SKM-1 (cell line): ENCODE results near the gene STOX1.
"Not testable (repeated sequence)": the region's sequence is repeated elsewhere in the genome, so short reads cannot be mapped to it uniquely, and the experiment has no call there.

Experiments used
- DNase-seq: peaks from one replicate; lab custom pipeline; 2025; ENCODE audit not compliant: unreplicated experiment; lab: John Stamatoyannopoulos, UW

The STOX1 gene

DNA sequence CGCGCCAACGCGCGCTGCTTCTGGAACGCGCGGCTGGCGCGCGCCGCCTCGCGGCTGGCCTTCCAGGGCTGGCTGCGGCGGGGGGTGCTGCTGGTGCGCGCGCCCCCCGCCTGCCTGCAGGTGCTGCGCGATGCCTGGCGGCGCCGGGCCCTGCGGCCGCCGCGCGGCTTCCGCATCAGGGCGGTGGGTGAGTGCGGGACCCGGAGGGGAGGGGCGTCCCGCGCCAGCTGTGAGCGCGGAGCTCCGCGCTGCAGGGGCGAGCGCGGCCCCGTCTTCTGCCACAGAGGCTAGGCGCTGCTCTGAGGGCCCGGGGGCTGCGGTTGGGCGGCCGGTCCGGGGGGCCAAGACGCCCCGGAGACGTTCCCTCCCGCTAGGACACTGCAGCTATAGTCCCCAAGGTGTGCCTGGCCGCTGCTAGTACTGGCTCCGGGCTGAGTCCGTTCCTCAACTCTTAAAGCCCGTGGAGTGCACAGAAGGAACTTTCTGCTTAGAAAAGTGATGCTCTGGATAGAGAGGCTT lies 811 bp downstream of the STOX1 start:
- not testable (repeated sequence) for DNase-seq

DNA sequence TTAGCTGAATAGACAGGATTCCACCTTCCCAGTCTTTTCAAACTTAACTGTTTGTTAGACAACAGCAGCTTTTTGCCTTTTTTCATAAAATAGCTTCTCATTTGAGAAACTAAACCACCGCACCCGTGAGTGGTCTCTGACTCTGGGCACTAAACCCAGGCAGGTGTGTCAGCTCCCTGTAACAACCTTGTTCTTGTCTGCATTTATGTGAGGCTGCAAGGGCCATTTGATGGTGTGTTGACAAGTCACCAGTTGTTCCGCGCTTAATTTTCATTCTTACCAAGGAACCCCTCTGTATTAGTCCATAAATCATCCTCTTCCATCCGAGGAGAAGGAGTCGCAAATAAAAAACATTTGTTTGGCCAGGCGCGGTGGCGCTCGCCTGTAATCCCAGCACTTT lies 1.5 kb downstream of the STOX1 start:
- no peak for DNase-seq

DNA sequence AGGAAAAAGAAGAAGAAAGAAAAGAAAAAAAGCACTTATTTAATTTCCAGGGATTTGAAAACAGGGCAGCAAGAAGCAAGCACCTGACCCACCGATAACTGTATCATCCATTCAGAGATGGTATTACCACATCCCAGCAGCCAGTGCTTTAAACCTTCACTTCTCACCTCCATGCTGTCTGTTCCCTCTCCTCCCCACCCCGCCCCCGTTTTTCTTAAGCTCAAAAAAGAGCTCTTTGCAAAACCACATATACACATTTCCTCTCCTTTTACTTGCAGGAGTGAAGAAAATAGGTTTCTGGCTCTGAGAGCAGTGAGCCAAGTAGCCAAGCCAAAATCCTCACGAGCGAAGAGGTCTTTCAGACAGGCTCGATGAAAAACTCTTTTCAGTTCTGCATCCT lies 2.2 kb downstream of the STOX1 start:
- DNase-seq = no peak

DNA sequence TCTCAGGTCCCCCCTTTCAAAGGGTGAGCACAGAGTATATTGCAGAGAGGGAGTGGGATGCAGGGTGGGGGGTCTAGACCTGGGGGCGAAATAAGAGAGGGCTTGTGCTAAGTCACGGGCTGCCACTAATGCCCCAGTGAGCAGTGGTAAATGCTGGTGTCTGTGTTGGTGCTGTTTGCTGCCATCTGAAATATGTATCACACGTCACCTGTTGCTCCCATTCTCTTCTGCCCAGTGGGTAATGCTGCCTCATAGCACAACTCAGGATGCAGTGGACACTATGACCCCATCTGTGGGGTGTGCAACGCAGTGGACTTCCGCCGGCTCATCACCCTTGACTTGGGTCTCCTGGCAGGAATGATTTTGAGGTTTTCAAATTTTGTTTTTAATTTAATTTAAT lies 2.6 kb downstream of the STOX1 start:
- DNase-seq = no peak

DNA sequence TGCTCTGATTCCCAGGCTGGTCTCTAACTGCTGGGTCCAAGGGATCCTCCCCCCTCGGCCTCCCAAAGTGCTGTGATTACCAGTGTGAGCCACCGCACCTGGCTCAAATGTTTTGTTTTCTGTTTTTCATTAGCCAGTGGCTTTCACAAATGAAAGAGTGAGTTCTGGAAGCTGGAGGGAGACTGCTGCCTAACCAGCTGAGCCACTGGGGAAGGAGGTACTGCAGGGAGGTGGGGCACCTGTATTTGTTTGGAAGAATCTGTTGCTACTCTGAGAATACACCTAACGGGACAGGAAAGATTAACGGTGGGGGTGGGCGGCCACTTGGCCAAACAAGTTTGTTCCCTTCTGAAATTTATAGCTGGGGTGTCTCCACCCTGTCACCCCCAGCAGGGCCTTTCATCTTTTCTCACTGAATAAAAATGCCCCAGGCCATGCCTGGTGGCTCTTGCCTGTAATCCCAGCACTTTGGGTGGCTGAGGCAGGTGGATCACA lies 4.7 kb downstream of the STOX1 start:
- no peak for DNase-seq

DNA sequence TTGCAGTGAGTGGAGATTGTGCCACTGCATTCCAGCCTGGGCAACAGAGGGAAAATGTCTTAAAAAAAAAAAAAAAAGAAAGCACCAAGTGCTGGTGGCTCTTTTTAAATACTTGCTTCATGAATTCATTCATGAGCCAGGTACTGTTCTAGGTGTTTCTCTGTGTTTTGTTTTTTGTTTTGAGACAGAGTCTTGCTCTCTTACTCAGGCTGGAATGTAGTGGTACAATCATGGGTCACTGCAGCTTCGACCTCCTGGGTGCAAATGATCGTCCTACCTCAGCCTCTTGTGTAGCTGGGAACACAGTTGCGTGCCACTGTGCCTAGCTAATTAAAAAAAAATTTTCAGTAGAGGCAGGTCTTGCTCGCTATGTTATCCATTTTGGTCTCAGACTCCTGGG lies 5.3 kb downstream of the STOX1 start:
- DNase-seq = no peak

DNA sequence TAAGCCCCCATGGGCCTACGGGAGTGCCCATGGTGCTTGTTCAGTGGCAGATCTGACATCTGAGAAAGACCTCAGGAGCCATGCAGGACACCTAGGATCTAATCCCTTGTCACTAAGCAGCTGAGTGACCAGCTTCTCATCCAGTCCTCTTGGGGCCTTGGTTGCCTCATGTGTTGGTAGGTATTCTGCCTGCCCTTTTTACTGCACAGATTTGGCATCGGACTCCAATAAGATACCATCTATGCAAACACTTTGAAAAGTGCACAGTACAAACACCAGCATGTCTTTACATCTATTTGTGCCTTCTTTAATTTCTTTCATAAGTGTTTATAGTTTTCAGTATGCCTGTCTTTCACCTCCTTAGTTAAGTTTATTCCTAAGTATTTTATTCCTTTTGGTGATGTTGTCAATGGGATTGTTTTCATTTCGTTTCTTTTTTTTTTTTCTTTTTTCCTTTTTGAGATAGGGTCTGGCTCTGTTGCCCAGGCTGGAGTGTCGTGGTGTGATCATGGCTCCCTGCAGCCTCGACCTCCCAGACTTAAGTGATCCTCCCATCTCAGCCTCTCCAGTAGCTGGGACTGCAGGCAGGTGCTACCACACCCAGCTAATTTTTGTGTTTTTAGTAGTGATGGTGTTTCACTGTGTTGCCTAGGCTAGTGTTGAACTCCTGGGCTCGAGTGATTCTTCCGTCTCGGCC lies 10.4 kb downstream of the STOX1 start:
- DNase-seq = no peak

DNA sequence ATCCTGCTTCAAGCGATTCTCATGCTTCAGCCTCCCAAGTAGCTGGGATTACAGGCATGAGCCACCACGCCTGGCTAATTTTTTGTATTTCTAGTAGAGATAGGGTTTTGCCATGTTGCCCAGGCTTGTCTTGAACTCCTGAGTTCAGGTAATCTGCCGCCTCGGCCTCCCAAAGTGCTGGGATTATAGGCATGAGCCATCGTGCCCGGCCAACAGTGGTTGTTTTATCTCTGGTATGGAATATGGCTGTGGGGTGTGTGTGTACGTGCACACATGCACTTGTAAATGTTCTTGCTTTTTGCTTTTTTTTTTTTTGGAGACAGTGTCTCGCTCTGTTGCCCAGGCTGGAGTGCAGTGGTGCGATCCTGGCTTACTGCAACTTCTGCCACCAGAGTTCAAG lies 13.3 kb downstream of the STOX1 start:
- DNase-seq = not testable (repeated sequence)

DNA sequence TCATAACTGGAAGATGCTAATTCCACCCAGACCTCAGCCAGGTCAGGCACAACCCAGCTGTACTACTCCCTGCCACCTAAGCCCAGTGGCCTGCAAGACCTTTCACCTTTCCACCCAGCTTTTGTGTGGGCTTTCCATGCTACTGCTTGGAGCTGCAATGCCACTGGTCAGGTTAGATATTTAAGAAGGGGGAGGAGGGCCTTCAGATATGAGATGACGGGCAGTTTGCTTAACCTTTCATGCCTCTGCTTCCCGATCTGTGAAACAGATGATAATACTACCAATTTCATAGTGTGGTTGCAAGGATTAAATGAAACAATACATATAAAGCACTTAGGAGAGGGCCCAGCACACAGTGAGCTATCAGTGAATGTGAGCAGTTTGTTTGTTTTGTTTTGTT lies 20.9 kb downstream of the STOX1 start:
- no peak for DNase-seq

DNA sequence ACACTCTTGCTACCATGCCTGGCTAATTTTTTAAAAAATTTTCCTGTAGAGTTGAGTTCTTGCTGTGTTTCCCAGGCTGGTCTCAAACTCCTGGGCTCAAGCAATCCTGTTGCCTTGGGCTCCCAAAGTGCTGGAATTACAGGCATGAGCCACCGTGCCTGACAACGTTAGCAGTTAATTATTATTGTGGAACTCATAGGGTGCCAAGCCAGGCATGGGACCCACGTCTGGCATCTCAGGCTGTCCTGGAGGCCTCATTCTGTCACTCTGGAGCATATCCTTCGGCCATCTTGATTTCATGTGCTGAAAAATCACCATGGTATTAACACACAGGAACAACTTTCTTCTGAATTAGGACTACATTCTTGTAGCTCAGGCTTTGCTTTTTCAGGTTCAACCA lies 21.5 kb downstream of the STOX1 start:
- DNase-seq = no peak

DNA sequence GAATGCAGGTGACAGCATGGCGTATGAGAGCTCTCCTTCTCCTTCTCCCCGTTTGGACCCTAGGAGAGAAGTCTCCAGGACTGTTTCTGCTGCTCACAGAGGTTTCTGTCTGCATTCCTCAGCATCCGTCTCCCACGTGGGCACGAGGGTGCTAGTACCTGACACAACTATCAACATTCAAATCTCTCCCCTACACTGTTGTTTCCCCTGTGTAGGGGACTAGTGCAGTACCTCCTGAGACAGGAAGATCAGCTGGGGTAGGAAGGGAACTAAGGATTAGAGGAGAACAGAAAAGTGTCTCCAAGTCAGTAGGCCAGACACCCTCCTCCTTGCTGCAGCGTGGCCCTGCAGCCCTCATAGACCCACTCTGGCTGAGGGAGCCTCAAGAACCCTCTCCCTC lies 29.0 kb downstream of the STOX1 start:
- no peak for DNase-seq

DNA sequence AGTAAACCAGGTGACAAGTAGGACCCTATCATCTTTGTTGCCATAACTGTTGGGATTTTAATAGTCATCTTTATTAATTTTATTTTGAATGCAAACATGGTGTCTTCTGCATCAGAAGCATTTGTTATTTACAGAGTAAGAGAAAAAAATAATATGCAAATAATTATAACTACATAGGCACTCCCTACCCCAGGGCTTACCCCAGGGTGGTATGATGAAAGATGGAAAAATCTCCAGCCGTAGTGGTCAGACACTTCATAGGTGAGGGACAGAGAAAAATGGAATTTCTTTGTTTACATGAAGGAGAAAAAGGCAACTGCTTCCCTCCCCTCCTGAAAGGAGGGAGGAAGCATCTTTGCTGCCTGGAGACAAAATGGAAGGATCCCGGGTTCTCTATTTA lies 29.7 kb downstream of the STOX1 start:
- no peak for DNase-seq

DNA sequence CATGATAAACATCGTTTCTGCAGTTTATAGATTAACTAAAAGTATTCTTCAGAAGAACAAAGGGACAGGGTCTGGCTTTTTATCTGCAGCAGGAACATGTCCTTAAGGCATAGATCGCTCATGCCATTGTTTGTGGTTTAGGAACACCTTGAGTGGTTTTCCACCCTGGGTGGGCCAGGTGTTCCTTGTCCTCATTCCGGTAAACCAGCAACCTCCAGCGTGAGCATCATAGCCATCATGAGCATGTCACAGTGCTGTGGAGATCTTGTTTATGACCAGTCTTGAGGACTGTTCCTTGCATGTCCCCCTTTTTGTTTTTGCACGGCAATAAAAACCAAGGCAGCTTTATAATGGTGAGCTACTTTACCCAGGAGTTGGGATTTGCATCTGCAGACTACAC lies 33.9 kb downstream of the STOX1 start:
- no peak for DNase-seq

DNA sequence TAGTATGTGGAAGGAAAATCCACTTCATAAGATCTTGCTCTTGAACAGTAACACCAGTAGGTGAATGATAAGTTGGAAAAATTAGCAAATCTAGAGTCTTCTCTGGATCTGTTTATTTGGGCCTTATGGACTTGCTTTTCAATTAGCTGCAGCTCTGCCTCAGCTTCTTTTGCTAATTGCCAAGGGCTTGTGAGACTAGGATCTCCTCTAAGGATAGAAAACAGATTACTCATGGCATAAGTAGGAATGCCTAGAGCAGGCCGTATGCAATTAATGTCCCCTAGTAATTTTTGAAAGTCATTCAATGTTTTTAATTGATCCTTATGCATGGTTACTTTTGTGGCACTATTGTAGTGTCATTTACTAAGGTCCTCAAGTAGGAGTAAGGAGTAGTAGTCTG lies 37.3 kb downstream of the STOX1 start:
- DNase-seq = no peak

DNA sequence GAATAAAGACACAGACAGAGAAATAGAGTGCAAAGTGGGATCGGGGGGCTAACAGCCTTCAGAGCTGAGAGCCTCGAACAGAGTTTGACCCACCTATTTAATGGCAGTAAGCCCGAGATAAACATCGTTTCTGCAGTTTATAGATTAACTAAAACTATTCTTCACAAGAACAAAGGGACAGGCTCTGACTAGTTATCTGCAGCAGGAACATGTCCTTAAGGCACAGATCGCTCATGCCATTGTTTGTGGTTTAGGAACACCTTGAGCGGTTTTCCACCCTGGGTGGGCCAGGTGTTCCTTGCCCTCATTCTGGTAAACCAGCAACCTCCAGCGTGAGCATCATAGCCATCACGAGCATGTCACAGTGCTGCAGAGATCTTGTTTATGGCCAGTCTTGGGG lies 40.8 kb downstream of the STOX1 start:
- not testable (repeated sequence) for DNase-seq

DNA sequence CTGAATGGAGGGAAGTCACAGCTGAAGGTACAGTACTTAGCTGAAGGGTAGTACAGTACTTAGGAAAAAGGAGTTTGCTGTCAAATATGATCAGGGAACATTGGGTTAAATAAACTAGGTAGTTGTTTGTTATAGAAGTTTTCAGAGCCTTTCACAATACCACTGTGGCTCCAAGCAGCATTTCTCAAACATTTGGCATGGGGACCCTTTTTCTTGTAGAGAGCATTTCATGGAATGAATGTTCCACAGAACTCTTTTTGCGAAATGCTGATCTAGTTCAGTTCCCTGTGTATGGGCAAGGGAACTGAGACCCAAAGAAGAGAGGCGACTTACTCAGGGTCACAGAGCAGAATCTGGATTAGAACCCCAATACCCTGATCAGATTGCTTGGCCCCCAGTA lies 42.3 kb downstream of the STOX1 start:
- DNase-seq = no peak

DNA sequence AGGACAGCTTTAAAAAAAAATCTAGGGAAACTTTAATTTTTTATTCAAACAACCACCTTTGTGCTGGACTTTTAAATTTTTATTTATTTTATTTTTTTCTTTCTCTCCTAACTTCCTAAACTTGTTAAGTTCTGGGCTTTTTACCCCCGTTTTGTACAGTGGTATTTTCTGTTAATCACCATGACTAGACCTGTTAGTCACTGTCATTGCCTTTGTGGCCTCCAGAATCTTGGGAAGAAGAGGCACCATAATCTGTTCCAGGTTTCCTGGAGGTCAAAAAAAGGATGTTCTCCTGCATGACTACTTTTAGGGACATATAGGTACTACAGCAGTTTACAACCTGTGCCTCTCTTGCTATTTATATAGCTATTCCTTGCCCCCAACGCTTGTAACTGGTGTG lies 42.7 kb downstream of the STOX1 start:
- DNase-seq = no peak

DNA sequence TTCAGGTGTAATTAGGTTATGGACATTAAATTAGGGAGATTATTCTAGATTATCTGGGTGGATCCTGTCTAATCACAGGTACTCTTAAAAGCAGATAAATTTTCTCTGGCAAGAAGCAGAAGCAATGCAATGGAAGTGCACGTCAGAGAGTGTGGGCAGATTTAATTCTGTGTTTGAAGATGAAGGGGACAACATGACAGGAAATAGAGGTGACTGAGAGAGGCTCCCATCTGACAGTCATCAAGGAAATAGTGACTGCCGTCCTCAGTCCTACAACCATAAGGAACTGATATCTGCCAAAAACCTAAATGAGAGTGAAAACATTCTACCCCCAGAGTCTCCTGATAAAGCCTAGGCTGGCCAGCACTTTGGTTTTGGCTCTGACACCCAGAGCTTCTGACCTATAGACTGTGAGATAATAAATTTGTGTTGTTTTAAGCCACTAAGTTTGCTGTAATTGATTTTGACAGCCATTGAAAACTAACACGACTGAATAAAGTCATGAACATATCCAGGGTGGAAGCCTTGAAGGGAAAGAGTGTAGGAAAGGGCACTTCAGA lies 43.3 kb downstream of the STOX1 start:
- no peak for DNase-seq

DNA sequence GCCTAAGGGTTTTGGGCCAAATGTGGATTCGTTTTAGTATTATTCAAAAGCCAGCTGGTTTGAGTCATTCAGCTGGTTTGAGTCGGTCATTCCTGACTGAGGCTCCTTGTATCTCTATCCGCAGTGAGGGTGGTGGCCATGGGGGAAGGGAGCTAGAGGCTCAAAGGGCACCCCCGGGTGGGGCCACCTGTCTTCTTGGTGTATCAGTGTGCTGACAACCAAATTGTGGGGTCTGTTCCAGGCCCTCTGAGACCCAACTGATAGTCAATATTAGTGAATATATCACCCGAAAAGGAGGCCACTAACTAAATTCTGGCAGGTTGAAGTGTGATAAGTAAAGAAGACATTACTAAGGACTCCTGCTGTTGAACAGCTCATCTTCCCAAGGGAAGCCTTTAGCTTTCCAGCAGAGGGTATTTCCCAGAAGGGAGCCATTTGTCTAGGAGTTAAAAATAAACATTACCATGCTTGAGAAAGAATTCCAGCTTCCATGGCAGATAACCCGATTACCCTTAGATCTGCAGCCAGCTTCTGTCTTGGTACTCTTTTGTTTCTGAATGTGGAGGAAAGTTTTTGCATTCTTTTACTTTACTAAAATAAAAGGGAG lies 43.9 kb downstream of the STOX1 start:
- DNase-seq = no peak

DNA sequence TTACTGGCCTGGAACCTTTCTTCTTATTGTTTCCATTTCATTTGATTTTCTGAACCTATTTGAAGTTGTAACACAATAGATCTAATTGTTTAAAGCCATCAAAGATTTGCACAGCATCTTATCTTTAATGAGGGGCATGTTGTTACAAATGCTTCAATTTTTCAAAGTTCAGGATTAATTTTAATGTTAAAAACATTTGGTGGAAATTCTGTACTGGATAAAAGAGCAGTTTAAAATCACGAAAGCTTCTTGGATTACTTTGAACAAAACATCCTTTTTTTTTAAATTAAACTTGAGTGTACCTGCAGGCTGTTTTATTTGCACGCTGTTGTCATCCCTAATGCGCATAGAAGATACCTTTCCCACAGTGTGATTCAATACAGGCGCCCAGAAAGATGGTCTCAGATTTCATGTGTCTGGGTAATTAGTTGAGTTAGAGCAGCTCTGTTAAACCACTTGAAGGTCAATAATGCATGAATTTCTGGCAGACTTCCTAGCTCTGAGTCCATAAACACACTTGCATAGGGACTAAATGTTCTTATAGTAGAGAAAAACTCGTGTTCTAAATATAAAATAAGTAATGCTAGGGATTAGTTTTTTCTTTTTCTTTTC lies 44.5 kb downstream of the STOX1 start:
- DNase-seq = no peak

DNA sequence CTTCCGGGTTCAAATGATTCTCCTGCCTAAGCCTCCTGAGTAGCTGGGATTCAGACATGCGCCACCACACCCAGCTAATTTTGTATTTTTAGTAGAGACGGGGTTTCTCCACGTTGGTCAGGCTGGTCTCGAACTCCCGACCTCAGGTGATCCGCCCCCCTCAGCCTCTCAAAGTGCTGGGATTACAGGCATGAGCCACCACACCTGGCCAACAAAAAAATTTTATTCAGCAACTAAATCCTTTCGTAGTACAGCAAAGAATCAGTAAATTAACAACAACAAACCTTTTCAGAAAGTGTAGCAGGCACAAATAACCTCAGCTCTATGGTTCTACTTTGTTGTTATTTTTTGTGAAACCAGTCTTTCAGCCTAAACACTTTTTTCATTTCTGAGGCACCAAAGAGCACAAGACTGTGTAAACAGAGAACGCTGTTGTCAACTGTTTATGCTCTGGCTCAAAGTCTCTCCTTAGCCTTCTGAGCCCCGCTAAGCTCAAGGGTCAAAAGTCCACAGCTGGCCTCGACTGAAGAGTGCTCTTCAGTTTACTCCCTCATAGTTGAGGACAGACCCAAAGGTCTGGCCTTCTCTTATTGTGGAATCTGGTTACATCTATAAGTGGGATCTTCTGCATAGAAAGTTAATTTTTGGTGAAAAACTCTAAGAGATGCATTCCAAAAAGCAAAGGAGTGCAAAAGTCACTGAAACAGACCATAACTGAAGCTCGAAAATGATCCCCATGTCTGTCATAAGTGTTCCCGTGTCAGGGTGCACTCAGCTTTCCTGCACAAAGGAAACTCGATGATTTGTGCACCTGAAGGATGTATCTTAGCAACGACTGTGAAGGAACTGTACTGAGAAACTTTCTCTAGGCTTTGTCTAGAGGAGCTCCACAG lies 49.2 kb downstream of the STOX1 start:
- no peak for DNase-seq
